ENCODE results near the gene PTPMT1. TPM values are rescaled to one million over a fixed set of nuclear protein-coding genes. Genes with fewer than 3 reads are reported as not detected.

PTPMT1 gene
- polyA plus RNA-seq, 1 donor from 2014 or later = 2.7 TPM

GRCh38 chr11:47589584-47589976 lies 24.2 kb downstream of the PTPMT1 start:
- H3K9me3 ChIP-seq (ENCODE audit: low read length) = no peaks in the 10 kb centered on the region
- H3K36me3 ChIP-seq (ENCODE audit: insufficient read depth, low read length) = no peaks in the 10 kb centered on the region
- no peaks in the 10 kb centered on the region for H3K9me2 ChIP-seq (ENCODE audit: insufficient read depth, low read length)
- TF ChIP-seq RAD21 (conservative IDR thresholded peaks at IDR 0.05) (no peak), CTCF (IDR thresholded peaks at IDR 0.05; ENCODE audit: poor library complexity, severe bottlenecking) (no peak), EZH2 (IDR thresholded peaks at IDR 0.05; ENCODE audit: borderline replicate concordance, insufficient read depth, low read length, poor library complexity, severe bottlenecking) (no peak), REST (IDR thresholded peaks at IDR 0.05; ENCODE audit: borderline replicate concordance) (no peak), MXI1 (conservative IDR thresholded peaks at IDR 0.05; ENCODE audit: poor library complexity, severe bottlenecking) (no peak), SMC3 (conservative IDR thresholded peaks at IDR 0.05; ENCODE audit: poor library complexity) (no peak), TAF1 (IDR thresholded peaks at IDR 0.05; ENCODE audit: low read depth) (no peak), POLR2AphosphoS5 (IDR thresholded peaks at IDR 0.05) (no peak), EP300 (conservative IDR thresholded peaks at IDR 0.05; ENCODE audit: poor library complexity, severe bottlenecking) (no peak)
- H3K4me2 ChIP-seq (ENCODE audit: low read length) = no peak overlapping the region
- no peaks in the 10 kb centered on the region for H3K27me3 ChIP-seq (ENCODE audit: insufficient read depth, low read depth, low read length)
- H3K9ac ChIP-seq (ENCODE audit: low read length) = no peak overlapping the region
- no peak overlapping the region for H2AFZ ChIP-seq (ENCODE audit: low read depth, low read length)
- no peak overlapping the region for H3K27ac ChIP-seq (ENCODE audit: low read length)
- H3K4me3 ChIP-seq (ENCODE audit: low read length) = no peak overlapping the region
- no peaks in the 10 kb centered on the region for H3K79me2 ChIP-seq (replicated peaks; ENCODE audit: insufficient read depth, low read length)
- no peaks in the 10 kb centered on the region for H3F3A ChIP-seq (ENCODE audit: insufficient read depth, low read length, poor library complexity, severe bottlenecking)
- H4K20me1 ChIP-seq (ENCODE audit: insufficient read depth) = no peaks in the 10 kb centered on the region

- Histone ChIP-seq H3K27ac (ENCODE audit: low read length) (no peak overlapping the region), H3K4me2 (ENCODE audit: low read length) (no peak overlapping the region)
Measured at GRCh38 chr11:47589977-47590861, 24.8 kb downstream of the PTPMT1 start.

More at GRCh38 chr11:47589977-47590861, 24.8 kb downstream of the PTPMT1 start:
- no peak overlapping the region for H3K4me3 ChIP-seq (ENCODE audit: low read length)
- no peak overlapping the region for H3K9ac ChIP-seq (ENCODE audit: low read length)
- H3K79me2 ChIP-seq (replicated peaks; ENCODE audit: insufficient read depth, low read length) = no peaks in the 10 kb centered on the region
- no peaks in the 10 kb centered on the region for H4K20me1 ChIP-seq (ENCODE audit: insufficient read depth)
- no peak for TF ChIP-seq POLR2AphosphoS5 (IDR thresholded peaks at IDR 0.05)
- TF ChIP-seq EP300 (conservative IDR thresholded peaks at IDR 0.05; ENCODE audit: poor library complexity, severe bottlenecking) = no peak
- TF ChIP-seq SMC3 (conservative IDR thresholded peaks at IDR 0.05; ENCODE audit: poor library complexity) = no peak
- no peaks in the 10 kb centered on the region for H3K9me3 ChIP-seq (ENCODE audit: low read length)
- H3K9me2 ChIP-seq (ENCODE audit: insufficient read depth, low read length) = no peaks in the 10 kb centered on the region
- no peak overlapping the region for H2AFZ ChIP-seq (ENCODE audit: low read depth, low read length)
- H3K27me3 ChIP-seq (ENCODE audit: insufficient read depth, low read depth, low read length) = no peaks in the 10 kb centered on the region
- no peaks in the 10 kb centered on the region for H3F3A ChIP-seq (ENCODE audit: insufficient read depth, low read length, poor library complexity, severe bottlenecking)
- H3K36me3 ChIP-seq (ENCODE audit: insufficient read depth, low read length) = no peaks in the 10 kb centered on the region

All from neural cell (in vitro differentiated cells).